IMR-90 (cell line): ENCODE results near the gene LRRC37B. TPM values are rescaled to one million over a fixed set of nuclear protein-coding genes. Genes with fewer than 3 reads are reported as not detected.

Experiments
- ATAC-seq: fragments of 200-7000 bp; cut with Tn5 transposase; 2 replicates; pipeline ENCODE4 v1.9.1; 2020; ENCODE audit warnings: low read depth, mild to moderate bottlenecking, moderate library complexity
- BruUV-seq: library from RNA; stranded (reverse); fragments of 400-500 nt; replicated peaks from 2 replicates; lab custom pipeline; 2021; lab: Mats Ljungman, UMichigan
- CTCF ChIA-PET: fragments of 300-600 bp; formaldehyde crosslinking; extraction: SDS; loops from one replicate; lab custom pipeline; 2021; ENCODE audit warnings: antibody characterized with exemption; lab: Yijun Ruan, JAX
- POLR2A ChIA-PET: fragments of 300-600 bp; sonication (Branson Sonifier 250); formaldehyde crosslinking; loops from one replicate; lab custom pipeline; 2022; ENCODE audit warnings: antibody characterized with exemption; ENCODE audit not compliant: unreplicated experiment; lab: Charles Lee
- DNase-seq: peaks from one replicate; pipeline ENCODE4 v3.0.0; 2013
- H2AFZ ChIP-seq: replicated peaks from 2 replicates; pipeline ENCODE3; 2013; ENCODE audit warnings: low read length, mild to moderate bottlenecking; ENCODE audit not compliant: poor library complexity
- H2AK5ac ChIP-seq: 2 replicates; pipeline ENCODE4 v1.6.1; 2013; ENCODE audit warnings: low read depth, low read length, inconsistent platforms
- H2AK9ac ChIP-seq: replicated peaks from 2 replicates; pipeline ENCODE3; 2013; ENCODE audit warnings: mild to moderate bottlenecking, low read depth, low read length, moderate library complexity; ENCODE audit not compliant: poor library complexity
- H2BK120ac ChIP-seq: 2 replicates; pipeline ENCODE4 v1.6.1; 2013; ENCODE audit warnings: low read depth, low read length, inconsistent platforms
- H2BK15ac ChIP-seq: 3 replicates; pipeline ENCODE4 v1.6.1; 2013; ENCODE audit warnings: low read depth, low read length, inconsistent platforms
- H2BK20ac ChIP-seq: 2 replicates; pipeline ENCODE4 v1.6.1; 2013; ENCODE audit warnings: low read depth, mild to moderate bottlenecking, inconsistent platforms, low read length, moderate library complexity
- H2BK5ac ChIP-seq: 2 replicates; pipeline ENCODE4 v1.6.1; 2013; ENCODE audit warnings: mild to moderate bottlenecking, low read depth, low read length, inconsistent platforms; ENCODE audit not compliant: poor library complexity, severe bottlenecking
- H3K14ac ChIP-seq: replicated peaks from 2 replicates; pipeline ENCODE4 v1.6.1; 2013; ENCODE audit warnings: low read depth, low read length, inconsistent platforms
- H3K18ac ChIP-seq: 2 replicates; pipeline ENCODE4 v1.6.1; 2013; ENCODE audit warnings: low read depth, low read length, control low read depth
- H3K23ac ChIP-seq: 2 replicates; pipeline ENCODE4 v1.6.1; 2013; ENCODE audit warnings: low read depth, low read length, inconsistent platforms
- H3K27ac ChIP-seq: 2 replicates; pipeline ENCODE4 v1.5.1; 2013; ENCODE audit warnings: mild to moderate bottlenecking, control low read depth, low read length; ENCODE audit not compliant: insufficient read depth
- H3K27me3 ChIP-seq: 2 replicates; pipeline ENCODE4 v1.6.1; 2013; ENCODE audit warnings: low read length; ENCODE audit not compliant: control insufficient read depth, insufficient read depth
- H3K36me3 ChIP-seq: 2 replicates; pipeline ENCODE4 v1.6.1; 2013; ENCODE audit warnings: low read length, mixed read lengths; ENCODE audit not compliant: control insufficient read depth, insufficient read depth
- H3K4ac ChIP-seq: 2 replicates; pipeline ENCODE4 v1.6.1; 2013; ENCODE audit warnings: low read depth, low read length, inconsistent platforms
- H3K4me1 ChIP-seq: 2 replicates; pipeline ENCODE4 v1.6.1; 2013; ENCODE audit warnings: low read length, mixed read lengths; ENCODE audit not compliant: control insufficient read depth, insufficient read depth
- H3K4me2 ChIP-seq: 2 replicates; pipeline ENCODE4 v1.6.1; 2013; ENCODE audit warnings: low read depth, mild to moderate bottlenecking, control low read depth, low read length, moderate library complexity
- H3K4me3 ChIP-seq: 2 replicates; pipeline ENCODE4 v1.5.1; 2013; ENCODE audit warnings: low read depth, mild to moderate bottlenecking, control low read depth, low read length, moderate library complexity; ENCODE audit not compliant: insufficient read depth
- H3K56ac ChIP-seq: 2 replicates; pipeline ENCODE4 v1.6.1; 2013; ENCODE audit warnings: low read length, inconsistent platforms; ENCODE audit not compliant: insufficient read depth; ENCODE audit errors: extremely low read depth
- H3K79me1 ChIP-seq, 2 experiments: 2 replicates each; pipeline ENCODE4 v1.6.1; 2013; ENCODE audit warnings: low read length in 2 of 2, inconsistent platforms in 1 of 2, low read depth in 1 of 2
- H3K9ac ChIP-seq: 2 replicates; pipeline ENCODE4 v1.6.1; 2013; ENCODE audit warnings: low read depth, low read length, control low read depth
- H3K9me1 ChIP-seq: 2 replicates; pipeline ENCODE4 v1.6.1; 2013; ENCODE audit warnings: low read length, inconsistent platforms; ENCODE audit not compliant: insufficient read depth
- H3K9me3 ChIP-seq: 2 replicates; pipeline ENCODE4 v1.6.1; 2013; ENCODE audit warnings: low read length; ENCODE audit not compliant: control insufficient read depth, insufficient read depth
- H4K20me1 ChIP-seq: 2 replicates; pipeline ENCODE4 v1.6.1; 2013; ENCODE audit warnings: low read length, inconsistent platforms; ENCODE audit not compliant: insufficient read depth
- H4K5ac ChIP-seq: 2 replicates; pipeline ENCODE4 v1.6.1; 2013; ENCODE audit warnings: mild to moderate bottlenecking, low read depth, low read length, control low read depth
- H4K8ac ChIP-seq, 2 experiments: 2 replicates each; pipeline ENCODE4 v1.6.1; 2013; ENCODE audit warnings: low read depth in 2 of 2, low read length in 2 of 2, control low read depth in 1 of 2, inconsistent platforms in 1 of 2
- H4K91ac ChIP-seq: 2 replicates; pipeline ENCODE4 v1.6.1; 2013; ENCODE audit warnings: low read depth, low read length, inconsistent platforms; ENCODE audit not compliant: insufficient read depth
- BHLHE40 ChIP-seq: fragments of 150-350 bp; IDR thresholded peaks from 2 replicates; pipeline ENCODE4 v1.6.1; 2016; ENCODE audit warnings: mild to moderate bottlenecking, low read depth, low read length
- CEBPB ChIP-seq: IDR thresholded peaks from 2 replicates; pipeline ENCODE4 v1.6.1; 2012; ENCODE audit warnings: low read depth, low read length, improper control_type of control experiment
- CHD1 ChIP-seq: IDR thresholded peaks from 2 replicates; pipeline ENCODE4 v1.6.1; 2012; ENCODE audit warnings: low read depth, low read length, improper control_type of control experiment
- ELK1 ChIP-seq: fragments of 150-350 bp; IDR thresholded peaks from 2 replicates; pipeline ENCODE4 v1.6.1; 2016; ENCODE audit warnings: low read depth, mild to moderate bottlenecking, low read length, moderate library complexity, borderline replicate concordance
- FOS ChIP-seq: fragments of 150-350 bp; IDR thresholded peaks from 2 replicates; pipeline ENCODE4 v1.6.1; 2016; ENCODE audit warnings: low read depth, low read length
- MAFK ChIP-seq: IDR thresholded peaks from 2 replicates; pipeline ENCODE4 v1.6.1; 2012; ENCODE audit warnings: low read depth, low read length, improper control_type of control experiment
- MAZ ChIP-seq: IDR thresholded peaks from 2 replicates; pipeline ENCODE4 v1.6.1; 2012; ENCODE audit warnings: low read depth, mild to moderate bottlenecking, low read length, improper control_type of control experiment, moderate library complexity, borderline replicate concordance
- MXI1 ChIP-seq: IDR thresholded peaks from 2 replicates; pipeline ENCODE4 v1.6.1; 2012; ENCODE audit warnings: low read depth, mild to moderate bottlenecking, low read length, moderate library complexity, borderline replicate concordance
- NFE2L2 ChIP-seq: fragments of 150-350 bp; IDR thresholded peaks from 2 replicates; pipeline ENCODE4 v1.6.1; 2016; ENCODE audit warnings: low read depth, mild to moderate bottlenecking, low read length
- POLR2A ChIP-seq: IDR thresholded peaks from 2 replicates; pipeline ENCODE4 v1.6.1; 2012; ENCODE audit warnings: mild to moderate bottlenecking, low read depth, low read length
- RAD21 ChIP-seq: IDR thresholded peaks from 2 replicates; pipeline ENCODE4 v1.6.1; 2012; ENCODE audit warnings: low read length, improper control_type of control experiment
- RCOR1 ChIP-seq: IDR thresholded peaks from 2 replicates; pipeline ENCODE4 v1.6.1; 2012; ENCODE audit warnings: mild to moderate bottlenecking, low read length, improper control_type of control experiment; ENCODE audit not compliant: insufficient replicate concordance
- RFX5 ChIP-seq: IDR thresholded peaks from 2 replicates; pipeline ENCODE4 v1.8.0; 2012; ENCODE audit warnings: low read depth, mild to moderate bottlenecking, low read length, moderate library complexity
- WGBS, 2 experiments: methylation state at CpG; one replicate each; pipeline versions ENCODE4 v1.1.5 to v1.1.7; 2013; ENCODE audit warnings: missing lambda C conversion rate in 2 of 2; ENCODE audit not compliant: insufficient read length in 1 of 2; ENCODE audit errors: extremely low coverage in 2 of 2; 5-methylcytosine and 5-hydroxymethylcytosine counted together
- dilution Hi-C: fragments of 300-500 bp; cut with HindIII; formaldehyde crosslinking; loops from one replicate; pipeline ENCODE4 v1.14.3; 2018; ENCODE audit warnings: low sequenced_read_pairs; ENCODE audit not compliant: unreplicated experiment
- in situ Hi-C: fragments of 300-500 bp; cut with MboI; formaldehyde crosslinking; loops from 3 replicates; pipeline ENCODE4 v1.14.3; 2019; ENCODE audit warnings: low sequenced_read_pairs, inconsistent platforms, mixed read lengths
- intact Hi-C: fragments of 100-400 bp; cut with micrococcal nuclease; formaldehyde crosslinking; loops from 2 replicates; pipeline ENCODE4 v1.10.0; 2022
- polyA plus RNA-seq, 3 experiments: library from polyadenylated mRNA; depleted of rRNA; stranded (reverse); fragments of >200 nt; gene quantifications; 2 replicates each; pipeline ENCODE4 v1.2.3, GENCODE V29; 2012; ENCODE audit warnings: low replicate concordance in 1 of 3
- total RNA-seq: library from RNA; depleted of rRNA; stranded (reverse); fragments of >200 nt; gene quantifications from 2 replicates; pipeline ENCODE4 v1.2.3, GENCODE V29; 2012
- TF ChIP-seq, protein P1 (sequence below): fragments of 150-350 bp; IDR thresholded peaks from 2 replicates; pipeline ENCODE4 v1.6.1; 2017; ENCODE audit warnings: mild to moderate bottlenecking, antibody characterized with exemption, low read length, low read depth

LRRC37B gene
- total and polyA plus RNA-seq, 2 of the 4 experiments (the other 2 are of a cell fraction), result 4.3 to 7.2 TPM

GRCh38 chr17:32009262-32009542 is 2.0 kb downstream of the LRRC37B start:
- no peak overlapping the region for H3K4me2 ChIP-seq

More at GRCh38 chr17:32009262-32009542, 2.0 kb downstream of the LRRC37B start:
- dilution Hi-C loops, result no loop called here
- no peaks in the 10 kb centered on the region for H3K9me1 ChIP-seq
- ChIA-PET POLR2A (no interaction called here), CTCF (interaction anchor here (1.0 kb wide), 1 partner anchor 9 kb away, joined by 6 read pairs; no protein-coding TSS in a partner anchor)
- no peak overlapping the region for H3K23ac ChIP-seq
- no peaks in the 10 kb centered on the region; the same call in 1 of the 2 replicates for H3K36me3 ChIP-seq
- no peaks in the 10 kb centered on the region for H3K4me1 ChIP-seq
- ATAC-seq (no peak), DNase-seq (no peak)
- intact Hi-C loops, result loop anchor here (5.0 kb wide), 1 partner anchor 308 kb away; no protein-coding TSS in a partner anchor
- no peak overlapping the region for H3K9ac ChIP-seq
- no peak overlapping the region for H2BK20ac ChIP-seq
- H2BK5ac ChIP-seq, result no peak overlapping the region
- H3K56ac ChIP-seq, result no peak overlapping the region
- in situ Hi-C loops, result loop anchor here (5.0 kb wide), 1 partner anchor 123 kb away; no protein-coding TSS in a partner anchor
- no peaks in the 10 kb centered on the region; the same call in 1 of the 2 replicates for H4K20me1 ChIP-seq
- no peak overlapping the region for H2AK9ac ChIP-seq
- H3K14ac ChIP-seq, result no peak overlapping the region
- H4K5ac ChIP-seq, result no peak overlapping the region
- H3K27ac ChIP-seq, result no peak overlapping the region
- H2AFZ ChIP-seq, result no peak overlapping the region
- no peaks in the 10 kb centered on the region for H3K27me3 ChIP-seq
- peaks cover 9 to 36% of the 10 kb centered on the region in 2 experiments; a peak in 3 of 4 replicates for H3K79me1 ChIP-seq
- H3K4me3 ChIP-seq, result no peak overlapping the region
- no peak overlapping the region for H4K8ac ChIP-seq
- no peak overlapping the region for H4K91ac ChIP-seq
- no peak overlapping the region for H3K4ac ChIP-seq
- H2BK15ac ChIP-seq, result no peak overlapping the region
- WGBS, 2 experiments, result no CpG with 5 or more reads among the region's 2 CpGs
- no peaks in the 10 kb centered on the region for H3K9me3 ChIP-seq
- no peak overlapping the region for H2AK5ac ChIP-seq
- BruUV-seq, result no TSS peak
- H2BK120ac ChIP-seq, result no peak overlapping the region
- no peak for TF ChIP-seq POLR2A
- no peak for TF ChIP-seq NFE2L2
- TF ChIP-seq MAZ, result no peak
- no peak for TF ChIP-seq FOS
- no peak for TF ChIP-seq CEBPB
- TF ChIP-seq MXI1, result no peak
- TF ChIP-seq RCOR1, result no peak
- TF ChIP-seq, protein P1, sequence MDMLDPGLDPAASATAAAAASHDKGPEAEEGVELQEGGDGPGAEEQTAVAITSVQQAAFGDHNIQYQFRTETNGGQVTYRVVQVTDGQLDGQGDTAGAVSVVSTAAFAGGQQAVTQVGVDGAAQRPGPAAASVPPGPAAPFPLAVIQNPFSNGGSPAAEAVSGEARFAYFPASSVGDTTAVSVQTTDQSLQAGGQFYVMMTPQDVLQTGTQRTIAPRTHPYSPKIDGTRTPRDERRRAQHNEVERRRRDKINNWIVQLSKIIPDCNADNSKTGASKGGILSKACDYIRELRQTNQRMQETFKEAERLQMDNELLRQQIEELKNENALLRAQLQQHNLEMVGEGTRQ, result no peak
- no peak for TF ChIP-seq RAD21
- no peak for TF ChIP-seq BHLHE40
- no peak for TF ChIP-seq RFX5
- no peak for TF ChIP-seq ELK1
- TF ChIP-seq CHD1, result no peak
- no peak for TF ChIP-seq MAFK
- no peak overlapping the region for H3K18ac ChIP-seq
